A673 (cell line): ENCODE results near the gene JMJD7.

ENCODE experiments used
- EZH2 ChIP-seq: fragments of 200-600 bp; sonication (generic); IDR thresholded peaks from 2 replicates; pipeline ENCODE4 v1.6.1; 2017; ENCODE audit warnings: borderline replicate concordance, low read depth, mild to moderate bottlenecking, mixed read lengths, antibody characterized with exemption, low read length; ENCODE audit not compliant: poor library complexity, severe bottlenecking
- TF ChIP-seq, protein P1 (sequence below): fragments of 300-800, 200-600 bp; sonication (generic); conservative IDR thresholded peaks from 2 replicates; pipeline ENCODE4 v1.5.1; 2017; ENCODE audit warnings: low read depth, mild to moderate bottlenecking, antibody characterized with exemption, low read length, moderate library complexity, mixed read lengths

DNA sequence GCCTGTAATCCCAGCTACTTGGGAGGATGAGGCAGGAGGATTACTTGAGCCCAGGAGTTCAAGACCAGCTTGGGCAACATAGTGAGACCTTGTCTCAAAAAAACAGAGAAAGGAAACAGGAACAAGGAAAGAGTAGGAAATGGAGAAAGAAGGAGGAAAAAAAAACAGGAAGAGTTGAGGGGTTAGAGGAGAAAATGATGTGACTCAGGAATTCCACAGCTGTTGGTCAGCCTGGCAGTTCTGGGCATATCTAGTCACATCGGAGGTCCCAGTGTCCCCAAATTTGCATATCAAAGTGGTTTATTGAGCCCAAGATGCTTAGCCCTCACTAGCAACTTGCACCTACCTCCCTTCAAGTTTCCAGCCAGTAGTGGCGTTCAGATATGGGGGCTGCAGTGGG, 18.8 kb upstream of the JMJD7 start:
- TF ChIP-seq, protein P1, sequence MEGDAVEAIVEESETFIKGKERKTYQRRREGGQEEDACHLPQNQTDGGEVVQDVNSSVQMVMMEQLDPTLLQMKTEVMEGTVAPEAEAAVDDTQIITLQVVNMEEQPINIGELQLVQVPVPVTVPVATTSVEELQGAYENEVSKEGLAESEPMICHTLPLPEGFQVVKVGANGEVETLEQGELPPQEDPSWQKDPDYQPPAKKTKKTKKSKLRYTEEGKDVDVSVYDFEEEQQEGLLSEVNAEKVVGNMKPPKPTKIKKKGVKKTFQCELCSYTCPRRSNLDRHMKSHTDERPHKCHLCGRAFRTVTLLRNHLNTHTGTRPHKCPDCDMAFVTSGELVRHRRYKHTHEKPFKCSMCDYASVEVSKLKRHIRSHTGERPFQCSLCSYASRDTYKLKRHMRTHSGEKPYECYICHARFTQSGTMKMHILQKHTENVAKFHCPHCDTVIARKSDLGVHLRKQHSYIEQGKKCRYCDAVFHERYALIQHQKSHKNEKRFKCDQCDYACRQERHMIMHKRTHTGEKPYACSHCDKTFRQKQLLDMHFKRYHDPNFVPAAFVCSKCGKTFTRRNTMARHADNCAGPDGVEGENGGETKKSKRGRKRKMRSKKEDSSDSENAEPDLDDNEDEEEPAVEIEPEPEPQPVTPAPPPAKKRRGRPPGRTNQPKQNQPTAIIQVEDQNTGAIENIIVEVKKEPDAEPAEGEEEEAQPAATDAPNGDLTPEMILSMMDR, result no peak
- TF ChIP-seq EZH2, result no peak
